Sciatic nerve (tissue), 2 donors: ENCODE measurements around the gene SERPINB13. TPM values are rescaled to one million over a fixed set of nuclear protein-coding genes. Genes with fewer than 3 reads are reported as not detected.
"Not testable (repeated sequence)": the region's sequence is repeated elsewhere in the genome, so short reads cannot be mapped to it uniquely, and the experiment has no call there.

Experiments used
- ATAC-seq: fragments of 200-7000 bp; cut with Tn5 transposase; one replicate; pipeline ENCODE4 v1.9.1; 2020; ENCODE audit warnings: mild to moderate bottlenecking, moderate library complexity
- DNase-seq: peaks from one replicate; pipeline ENCODE4 v3.0.0-alpha.2; 2020; ENCODE audit warnings: low spot score
- intact Hi-C: fragments of 100-400 bp; cut with DNase I; formaldehyde crosslinking; loops from one replicate; pipeline ENCODE4 v1.14.2; 2022
- total RNA-seq: library from RNA; stranded (reverse); fragmentation: NEBNext Ultra II Directional; extraction: Animal tissue kit (Norgen Biotek cat#: 25700); gene quantifications from one replicate; pipeline ENCODE4 v1.2.1, GENCODE V29; 2021
- donor health status: DM: no; HTN: no; CAD: no.
- donor health status: DM: no; HTN: no; CAD: no.

Gene SERPINB13
- total RNA-seq, 1 donor from 2014 or later: not detected

DNA sequence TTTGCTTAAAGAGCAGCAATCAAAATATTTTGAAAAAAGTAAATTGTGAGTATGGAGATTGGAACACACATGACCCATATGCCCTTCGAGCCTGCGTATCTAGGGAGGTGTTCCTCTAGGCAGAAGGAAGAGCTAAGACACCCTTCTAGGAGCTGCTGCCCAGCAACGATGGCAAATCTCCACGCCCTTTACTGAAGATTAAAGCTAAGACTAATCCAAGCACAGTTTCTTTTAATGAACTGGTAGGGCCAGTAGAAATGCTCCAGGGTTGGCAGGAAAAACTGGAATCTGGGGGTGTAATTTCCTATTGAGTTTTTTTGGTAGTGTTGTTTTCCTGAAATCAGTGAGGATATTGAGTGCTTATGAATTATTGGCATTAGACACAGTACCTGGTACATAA is 712 bp upstream of the SERPINB13 start:
- intact Hi-C loops: no loop called here

DNA sequence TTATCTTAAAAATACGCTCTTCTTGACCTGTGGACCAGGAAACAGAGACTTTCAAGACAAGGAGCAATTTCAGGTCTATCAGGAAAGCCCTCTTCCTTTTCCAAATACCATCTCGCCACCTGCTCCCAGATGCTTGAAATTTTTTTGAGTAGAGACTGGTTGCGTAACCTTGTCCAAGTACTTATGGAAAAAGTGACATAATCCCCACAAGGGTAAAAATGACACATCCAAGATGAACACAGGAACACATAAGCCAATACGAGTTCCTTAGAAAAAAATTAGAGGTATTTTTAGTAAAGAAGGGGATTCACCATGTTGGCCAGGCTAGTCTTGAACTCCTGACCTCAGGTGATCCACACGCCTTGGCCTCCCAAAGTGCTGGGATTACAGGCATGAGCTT is 1.8 kb downstream of the SERPINB13 start:
- ATAC-seq: no peak
- intact Hi-C loops: no loop called here

More for the DNA sequence above, 712 bp upstream of the SERPINB13 start:
- ATAC-seq: no peak
- no peak for DNase-seq

DNA sequence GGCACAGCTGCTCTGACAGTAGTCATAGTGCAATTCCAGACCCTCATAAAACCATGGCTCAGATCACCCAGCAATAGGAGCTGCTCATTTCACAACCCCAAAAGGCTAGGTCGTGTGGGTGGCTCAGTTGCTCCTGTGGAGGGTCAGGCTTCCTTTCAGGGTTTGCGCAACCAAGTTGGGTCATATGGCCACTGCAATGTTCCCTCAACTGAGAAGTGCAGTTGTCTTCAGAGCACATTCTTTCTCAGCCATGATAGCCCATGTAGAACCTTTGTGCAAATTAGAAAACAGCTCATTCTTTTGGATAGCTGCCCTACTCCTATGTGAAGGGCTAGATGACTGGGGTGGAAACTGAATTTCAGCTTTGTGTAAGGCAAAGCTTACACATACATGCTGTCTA is 3.2 kb downstream of the SERPINB13 start:
- intact Hi-C loops: no loop called here
- ATAC-seq: no peak
- DNase-seq: no peak

More for the DNA sequence above, 1.8 kb downstream of the SERPINB13 start:
- no peak for DNase-seq

DNA sequence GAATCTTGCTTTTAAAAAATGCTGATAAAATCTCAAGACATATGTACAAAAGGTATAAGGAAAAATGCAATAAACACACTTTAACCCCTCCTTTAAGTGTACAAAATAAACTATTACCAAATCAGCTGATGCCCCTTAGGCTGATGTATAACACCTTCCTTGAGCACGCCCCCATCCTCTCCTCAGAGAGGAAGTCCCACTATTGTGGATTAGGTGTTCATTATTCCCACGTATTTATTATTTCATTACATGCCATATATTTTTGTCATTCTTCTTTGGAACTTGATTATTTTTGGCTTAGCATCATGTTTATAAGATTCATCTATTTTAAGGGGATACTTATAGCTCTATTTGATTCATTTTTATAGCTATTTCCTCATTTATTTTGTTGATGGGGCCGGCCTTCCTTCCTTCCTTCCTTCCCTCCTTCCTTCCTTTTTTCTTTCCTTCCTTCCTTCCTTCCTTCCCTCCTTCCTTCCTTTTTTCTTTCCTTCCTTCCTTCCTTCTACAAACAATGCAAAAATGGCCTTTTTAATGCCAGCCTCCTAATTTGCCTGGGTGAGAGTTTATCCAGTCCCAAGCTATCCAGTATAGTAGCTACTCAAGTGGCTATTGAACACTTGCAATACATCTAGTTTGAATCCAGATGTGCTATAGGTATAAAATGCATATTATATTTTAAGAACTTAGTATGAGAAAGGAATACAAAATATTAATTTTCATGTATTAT is 4.0 kb downstream of the SERPINB13 start:
- DNase-seq: no peak
- no peak for ATAC-seq
- intact Hi-C loops: no loop called here

DNA sequence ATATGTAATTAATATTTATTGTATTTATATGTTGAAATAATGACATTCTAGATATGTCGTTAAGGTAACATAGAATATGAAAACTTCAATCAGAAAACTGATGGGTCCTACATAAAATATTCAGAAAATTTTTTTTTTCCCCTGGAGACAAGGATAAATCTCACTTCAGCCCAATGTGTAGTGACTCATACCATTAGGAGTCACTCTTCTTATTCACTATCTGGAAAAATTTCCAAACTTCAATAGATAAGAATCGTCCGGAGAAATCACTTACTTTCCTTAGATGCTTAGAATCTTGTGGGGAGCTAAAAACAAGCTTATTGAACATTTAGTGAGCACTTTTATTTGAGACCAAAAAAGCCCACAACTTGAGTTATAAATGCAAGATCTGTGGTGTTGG is 4.6 kb downstream of the SERPINB13 start:
- DNase-seq: no peak
- intact Hi-C loops: no loop called here
- ATAC-seq: no peak

DNA sequence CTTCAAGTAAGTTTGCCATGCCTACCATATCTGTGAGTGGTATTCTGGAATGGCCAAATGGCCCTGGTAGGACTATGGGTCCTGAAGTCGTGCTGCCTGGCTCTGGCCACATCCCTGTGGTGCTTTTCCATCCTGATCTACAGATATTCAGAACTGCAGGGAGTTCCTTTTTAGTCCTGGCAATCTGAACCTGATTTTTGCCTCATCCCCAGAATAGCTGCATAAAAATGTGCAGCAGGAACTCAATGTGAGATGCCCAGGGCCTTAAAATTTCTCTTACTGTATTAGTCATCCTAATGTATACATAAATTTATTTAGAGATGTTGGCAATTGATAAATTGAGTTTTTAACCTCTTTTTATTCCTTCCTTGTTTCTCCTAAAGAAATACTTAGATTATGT is 5.3 kb downstream of the SERPINB13 start:
- no peak for ATAC-seq
- intact Hi-C loops: no loop called here
- DNase-seq: no peak

DNA sequence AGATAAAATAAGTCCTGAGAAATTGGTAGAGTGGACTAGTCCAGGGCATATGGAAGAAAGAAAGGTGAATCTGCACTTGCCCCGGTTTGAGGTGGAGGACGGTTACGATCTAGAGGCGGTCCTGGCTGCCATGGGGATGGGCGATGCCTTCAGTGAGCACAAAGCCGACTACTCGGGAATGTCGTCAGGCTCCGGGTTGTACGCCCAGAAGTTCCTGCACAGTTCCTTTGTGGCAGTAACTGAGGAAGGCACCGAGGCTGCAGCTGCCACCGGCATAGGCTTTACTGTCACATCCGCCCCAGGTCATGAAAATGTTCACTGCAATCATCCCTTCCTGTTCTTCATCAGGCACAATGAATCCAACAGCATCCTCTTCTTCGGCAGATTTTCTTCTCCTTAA is 9.8 kb downstream of the SERPINB13 start:
- no peak for DNase-seq
- intact Hi-C loops: no loop called here
- ATAC-seq: no peak

DNA sequence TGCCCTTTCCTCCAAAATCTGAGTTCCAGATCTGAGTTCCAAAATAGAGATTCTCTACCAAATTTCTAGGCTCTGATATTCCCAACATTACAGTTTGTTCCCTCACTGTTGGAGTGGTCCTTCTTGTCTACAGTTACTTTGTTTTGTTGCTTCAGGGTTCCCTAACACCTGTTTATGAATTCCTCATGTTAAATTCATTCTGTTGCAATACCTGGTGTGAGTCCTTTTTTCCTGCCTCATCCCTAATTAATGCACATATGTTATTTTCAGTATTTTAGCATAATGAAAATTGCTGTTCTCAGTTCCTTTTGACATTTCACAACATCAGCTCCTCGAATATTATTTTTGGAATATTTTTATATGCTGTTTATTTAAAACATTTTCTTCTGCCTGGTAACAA is 16.2 kb downstream of the SERPINB13 start:
- no peak for ATAC-seq
- no peak for DNase-seq
- intact Hi-C loops: no loop called here

DNA sequence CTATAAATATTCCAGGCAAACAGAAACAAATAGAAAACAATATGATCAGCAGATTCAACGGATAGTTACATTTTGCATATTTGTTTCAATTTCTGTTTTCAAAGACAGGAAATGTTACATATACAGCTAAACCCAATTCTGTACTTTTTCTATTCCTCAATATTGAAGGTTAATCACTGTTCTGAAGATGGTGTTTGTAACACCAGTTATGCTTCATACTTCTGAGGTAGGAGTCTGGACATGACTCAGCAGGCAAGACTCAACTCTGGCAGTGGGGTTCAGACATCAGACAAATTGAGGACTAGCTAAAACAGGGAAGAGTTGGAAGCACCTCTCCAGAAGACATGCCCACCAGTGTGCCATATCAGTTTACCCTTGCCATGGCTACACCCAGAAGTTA is 16.6 kb downstream of the SERPINB13 start:
- intact Hi-C loops: no loop called here
- no peak for ATAC-seq

DNA sequence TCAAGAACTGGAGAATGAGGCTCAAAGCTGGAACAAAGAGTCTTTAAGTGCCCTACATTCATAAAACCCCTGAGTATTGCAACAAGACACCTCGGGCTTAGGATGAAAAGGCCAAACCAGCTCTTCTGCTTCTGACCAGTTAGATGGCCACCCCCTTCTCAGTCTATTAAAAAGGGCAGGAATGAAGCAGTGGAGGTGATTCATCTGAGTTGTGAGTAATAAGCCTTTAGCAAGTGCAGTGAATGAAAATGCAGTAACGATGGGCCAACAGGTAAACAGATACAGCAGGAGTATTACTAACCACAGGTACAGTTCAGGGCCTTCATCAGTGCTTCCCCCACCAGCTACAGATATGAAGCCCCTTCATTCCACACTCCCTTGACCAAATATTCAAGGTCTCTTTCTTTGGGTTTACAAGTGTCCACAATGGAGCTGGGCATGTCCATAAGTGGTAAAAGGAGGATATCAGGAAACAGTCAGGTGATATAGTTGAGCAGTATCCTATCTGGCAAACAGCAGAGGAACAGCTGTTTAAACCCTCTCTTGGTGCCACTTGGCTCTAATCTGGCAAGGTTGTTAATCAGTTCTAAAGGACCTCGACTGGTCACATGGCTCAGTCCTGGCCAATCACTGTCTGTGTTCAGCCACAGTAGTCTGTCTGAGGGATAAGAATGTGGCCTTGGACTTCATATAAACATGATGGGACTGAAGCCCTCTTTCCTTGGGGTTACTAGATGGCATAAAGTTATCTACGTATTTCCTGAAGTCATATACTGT is 17.8 kb downstream of the SERPINB13 start:
- DNase-seq (no peak), ATAC-seq (no peak)
- intact Hi-C loops: no loop called here

More for the DNA sequence above, 16.6 kb downstream of the SERPINB13 start:
- no peak for DNase-seq

DNA sequence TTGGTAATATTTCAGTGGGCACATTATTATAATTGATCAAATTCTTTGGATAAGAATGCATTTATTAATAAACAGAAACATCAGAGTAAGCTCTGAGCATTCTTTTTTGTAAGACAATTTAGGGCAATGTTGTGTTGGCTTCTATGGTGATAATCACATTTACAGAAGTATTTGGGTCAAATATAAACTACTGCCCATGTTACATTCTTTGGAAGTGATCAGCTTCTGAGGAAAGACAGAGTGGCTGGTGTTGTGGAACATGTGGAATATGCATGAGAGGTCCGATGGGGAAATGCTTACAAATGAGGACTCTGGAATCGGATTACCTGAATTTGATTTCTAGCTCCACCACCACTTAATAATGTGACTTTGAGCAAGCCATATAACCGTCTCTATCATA is 19.4 kb downstream of the SERPINB13 start:
- intact Hi-C loops: no loop called here
- DNase-seq: no peak
- ATAC-seq: no peak

DNA sequence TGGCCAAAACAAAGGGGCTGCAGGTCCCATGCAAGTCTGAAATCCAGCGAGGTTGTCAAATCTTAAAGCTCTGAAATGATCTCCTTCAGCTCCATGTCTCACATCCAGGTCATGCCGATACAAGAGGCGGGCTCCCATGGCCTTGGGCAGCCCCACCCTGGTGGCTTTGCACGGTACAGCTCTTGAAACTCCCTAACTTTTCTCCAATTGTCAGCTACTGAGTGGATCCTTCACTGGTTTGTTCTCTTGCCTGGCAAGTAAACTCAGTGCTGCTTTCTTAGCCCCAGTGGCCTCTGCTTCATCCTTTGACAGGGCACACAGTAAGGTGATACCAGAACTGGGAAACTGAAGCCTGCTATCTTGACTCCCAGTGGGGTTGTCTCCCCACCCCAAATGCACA is 26.3 kb downstream of the SERPINB13 start:
- ATAC-seq: no peak

DNA sequence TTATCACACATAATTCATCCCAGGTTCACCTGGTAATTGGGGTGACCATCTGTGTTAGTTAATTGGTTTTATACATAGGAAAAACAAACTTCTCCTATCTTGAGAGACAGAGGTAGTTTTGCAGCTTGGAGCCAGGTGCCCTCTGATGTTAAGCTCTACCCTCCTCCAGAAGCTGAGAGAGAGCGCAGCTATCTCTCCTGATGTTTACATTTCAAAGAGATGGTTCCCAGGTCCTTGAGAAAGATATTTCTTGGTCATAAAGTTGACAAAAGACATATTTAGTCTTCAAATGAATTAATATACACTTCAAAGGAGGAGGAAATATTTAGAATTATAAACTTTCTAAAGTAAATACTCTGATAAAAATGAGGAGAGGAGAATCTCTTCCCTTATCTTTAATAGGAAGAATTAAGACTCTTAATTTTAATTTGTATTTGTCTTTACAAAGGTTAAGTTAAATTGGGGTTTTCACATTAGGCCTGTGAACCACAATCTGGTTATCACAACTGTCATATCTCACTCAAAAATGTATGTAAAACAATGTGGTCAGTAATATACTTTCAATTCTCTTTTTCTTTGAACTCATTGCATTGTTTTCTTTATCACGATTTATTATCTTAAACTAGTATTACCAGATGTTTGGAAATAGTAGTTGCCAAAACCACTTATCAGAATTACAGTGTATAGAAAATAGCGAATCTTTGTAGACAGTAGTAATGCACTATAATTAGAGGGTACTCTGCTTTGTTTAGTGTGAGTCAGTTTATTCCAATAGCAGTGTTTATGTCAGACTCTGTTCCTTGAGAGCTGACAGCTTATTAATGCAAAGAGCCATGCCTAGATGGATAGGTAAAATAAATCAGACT is 30.1 kb downstream of the SERPINB13 start:
- intact Hi-C loops: no loop called here
- ATAC-seq: no peak
- DNase-seq: no peak

More for the DNA sequence above, 26.3 kb downstream of the SERPINB13 start:
- intact Hi-C loops: no loop called here
- no peak for DNase-seq

DNA sequence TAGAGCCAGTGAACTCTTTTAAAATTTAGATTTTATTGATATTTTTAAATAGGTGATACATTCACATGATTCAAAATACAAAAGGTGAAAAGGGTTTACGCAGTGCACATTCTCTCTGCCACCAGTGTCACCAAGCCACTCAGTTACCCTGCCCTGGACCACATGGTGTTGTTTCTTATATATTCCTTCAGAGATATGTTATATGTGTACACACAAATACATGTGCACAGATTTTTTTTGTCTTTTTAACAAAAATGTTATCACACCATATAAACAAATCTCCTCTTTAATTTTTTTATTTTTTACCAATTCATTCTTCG is 30.7 kb downstream of the SERPINB13 start:
- intact Hi-C loops: no loop called here
- DNase-seq (no peak), ATAC-seq (no peak)

DNA sequence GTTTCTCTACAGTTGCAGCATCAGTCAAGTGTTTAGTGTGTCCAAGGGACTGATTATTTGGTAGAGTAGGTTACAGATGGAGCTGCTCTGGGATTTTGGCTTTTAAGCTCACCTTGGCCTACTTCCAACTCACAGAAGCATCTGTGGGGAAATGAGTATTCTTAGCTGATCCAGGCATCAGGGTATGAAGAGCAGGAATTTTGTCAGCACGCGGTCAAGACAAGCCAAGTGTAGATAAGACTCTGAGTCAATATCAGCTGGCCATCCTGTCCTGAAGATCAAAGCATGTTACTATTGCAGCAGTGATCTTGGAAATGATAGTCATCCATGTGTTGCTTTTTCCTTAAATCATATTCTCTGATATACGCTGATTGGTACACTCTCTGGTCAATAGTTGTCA is 32.5 kb downstream of the SERPINB13 start:
- ATAC-seq (no peak), DNase-seq (no peak)
- intact Hi-C loops: no loop called here

DNA sequence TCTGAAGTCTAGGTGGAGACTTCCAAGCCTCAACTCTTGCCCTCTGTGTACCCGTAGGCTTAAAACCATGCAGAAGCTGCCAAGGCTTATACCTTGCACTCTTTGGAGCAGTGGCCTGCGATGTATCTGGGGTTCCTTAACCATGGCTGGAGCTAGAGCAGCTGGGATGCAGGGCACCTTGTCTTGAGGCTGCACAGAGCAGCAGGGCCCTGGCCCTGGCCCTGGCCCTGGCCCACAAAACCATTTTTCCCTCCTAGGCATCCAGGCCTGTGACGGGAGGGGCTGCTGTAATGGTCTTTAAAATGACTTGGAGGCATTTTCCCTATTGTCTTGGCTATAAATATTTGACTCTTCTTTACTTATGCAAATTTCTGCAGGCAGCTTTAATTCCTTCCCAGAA is 37.7 kb downstream of the SERPINB13 start:
- intact Hi-C loops: no loop called here
- DNase-seq (no peak), ATAC-seq (no peak)

DNA sequence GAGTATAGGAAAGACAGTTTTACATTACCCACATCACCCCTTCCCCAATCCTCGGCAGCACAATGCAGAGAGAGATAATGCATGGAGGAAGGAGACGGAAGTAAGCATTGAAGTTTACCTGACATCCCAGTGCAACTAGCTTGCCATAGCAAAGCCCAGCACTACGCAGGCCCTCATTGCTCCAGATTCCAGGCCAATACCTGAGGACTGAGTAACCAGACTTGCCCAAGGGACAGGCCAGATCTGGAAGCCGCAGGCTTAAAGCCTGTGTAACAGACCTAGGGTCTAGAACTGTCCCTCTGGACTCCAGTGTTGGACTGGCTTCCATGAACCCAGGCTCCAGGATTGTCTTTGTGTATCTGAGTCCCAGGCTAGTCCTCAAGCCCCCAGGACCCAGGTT is 39.3 kb downstream of the SERPINB13 start:
- DNase-seq (no peak), ATAC-seq (no peak)
- intact Hi-C loops: no loop called here

DNA sequence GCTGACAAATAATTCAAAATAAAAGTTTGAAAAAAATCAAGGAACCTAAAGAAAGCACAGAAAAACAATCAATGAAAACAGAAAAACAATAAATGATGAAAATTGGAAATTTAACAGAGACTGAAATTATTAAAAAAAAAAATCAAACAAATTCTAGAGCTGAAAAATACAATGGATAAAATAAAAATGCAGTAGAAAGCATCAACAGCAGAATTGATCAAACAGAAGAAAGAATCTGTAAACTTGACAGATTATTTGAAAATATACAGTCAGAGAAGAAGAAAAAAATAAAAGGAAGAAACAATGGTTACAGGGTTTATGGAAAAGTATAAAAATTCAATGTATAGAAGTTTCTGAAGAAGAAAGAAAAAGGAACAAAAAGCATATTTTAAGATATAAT is 40.7 kb downstream of the SERPINB13 start:
- intact Hi-C loops: no loop called here
- DNase-seq: no peak
- no peak for ATAC-seq

DNA sequence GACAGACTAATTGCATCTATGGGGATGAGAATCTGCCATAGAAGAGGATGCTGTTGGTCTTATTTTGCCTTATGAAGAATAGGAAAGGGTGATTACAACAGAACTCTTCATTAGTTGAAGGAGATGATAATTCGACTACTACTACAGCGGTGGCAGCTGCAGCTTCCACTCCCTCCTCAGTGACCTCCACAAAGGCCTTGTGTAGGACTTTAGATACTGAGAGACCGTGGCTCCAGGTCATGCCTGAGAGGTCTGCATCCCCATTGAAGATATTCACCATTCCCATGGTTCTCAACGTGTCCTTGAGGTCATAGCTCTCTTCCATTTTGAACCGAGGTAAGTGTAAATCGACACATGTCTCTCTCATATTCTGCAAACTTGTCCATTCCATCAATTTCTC is 50.6 kb downstream of the SERPINB13 start:
- intact Hi-C loops: no loop called here
- no peak for ATAC-seq
- no peak for DNase-seq

DNA sequence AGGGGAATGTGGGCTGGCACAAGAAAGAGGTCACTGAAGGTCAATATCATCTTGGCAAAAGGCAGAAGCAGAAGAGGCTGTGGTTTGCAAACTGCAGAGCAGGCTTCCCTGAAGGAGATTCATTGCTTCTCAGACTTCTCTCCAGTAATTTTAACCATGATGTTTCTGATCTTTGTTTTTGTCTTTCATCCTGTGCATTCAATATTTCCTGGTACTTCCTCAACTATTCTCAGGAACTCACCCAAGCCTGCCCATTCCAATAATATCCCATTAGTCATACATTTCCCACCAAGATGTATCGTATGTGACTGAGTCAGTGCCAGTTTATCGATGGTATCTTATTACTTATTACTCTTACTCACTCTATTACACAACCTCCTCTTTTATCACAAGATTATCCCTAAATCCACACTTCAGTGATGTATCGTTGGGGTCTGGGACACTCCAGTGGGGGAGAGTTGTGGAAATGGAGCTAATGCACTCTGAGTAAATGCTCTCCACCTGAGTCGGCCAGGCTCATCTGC is 54.1 kb downstream of the SERPINB13 start:
- intact Hi-C loops, ATAC-seq, DNase-seq: not testable (repeated sequence)
